Spinal cord (tissue), 10 donors: ENCODE measurements around the gene KLHDC4. TPM values are rescaled to one million over a fixed set of nuclear protein-coding genes. Genes with fewer than 3 reads are reported as not detected.
"Not testable (repeated sequence)": the region's sequence is repeated elsewhere in the genome, so short reads cannot be mapped to it uniquely, and the experiment has no call there.

ENCODE experiments used
- DNase-seq, 6 donors: peaks; one replicate each; pipeline versions ENCODE4 v3.0.0 to v3.0.0-alpha.2; 2013 to 2015; ENCODE audit warnings: low spot score in 6 of 6, low read depth in 4 of 6
- H3K27ac ChIP-seq: one replicate; pipeline ENCODE4 v1.5.1; 2013; ENCODE audit warnings: low read depth, low read length, control low read depth
- H3K27me3 ChIP-seq: one replicate; pipeline ENCODE4 v1.6.1; 2013; ENCODE audit warnings: low read length; ENCODE audit not compliant: control insufficient read depth, insufficient read depth
- H3K36me3 ChIP-seq: one replicate; pipeline ENCODE4 v1.6.1; 2013; ENCODE audit warnings: low read length; ENCODE audit not compliant: control insufficient read depth, insufficient read depth
- H3K4me1 ChIP-seq: one replicate; pipeline ENCODE4 v1.6.1; 2013; ENCODE audit warnings: low read length; ENCODE audit not compliant: control insufficient read depth, insufficient read depth
- H3K4me3 ChIP-seq: one replicate; pipeline ENCODE4 v1.5.1; 2013; ENCODE audit warnings: low read depth, low read length, control low read depth
- H3K9me3 ChIP-seq: one replicate; pipeline ENCODE4 v1.6.1; 2013; ENCODE audit warnings: low read length; ENCODE audit not compliant: control insufficient read depth, insufficient read depth
- WGBS: methylation state at CpG from one replicate; pipeline ENCODE4 v1.1.5; 2013; ENCODE audit warnings: missing lambda C conversion rate; ENCODE audit not compliant: insufficient coverage; 5-methylcytosine and 5-hydroxymethylcytosine counted together
- polyA plus RNA-seq, 2 donors: library from polyadenylated mRNA; unstranded; fragments of 120-200 nt; gene quantifications; one replicate each; pipeline ENCODE4 v1.2.1, GENCODE V29; 2013; ENCODE audit not compliant: insufficient read length in 2 of 2
- total RNA-seq, 2 donors: library from RNA; depleted of rRNA in 1 of 2; stranded (reverse); fragments of 120-200 nt in 1 of 2; fragments of >200 nt in 1 of 2; gene quantifications; one replicate each; pipeline versions ENCODE4 v1.2.3 to v1.2.4, GENCODE V29; 2013 to 2014
- donor health status: healthy.

KLHDC4 gene
- total and polyA plus RNA-seq, 4 donors, result 14.1 to 52.3 (median 29.9) TPM

- not testable (repeated sequence) for H3K9me3 ChIP-seq, H3K4me3 ChIP-seq, H3K27me3 ChIP-seq, DNase-seq, H3K27ac ChIP-seq
- peaks cover 17% of the 10 kb centered on the region for H3K36me3 ChIP-seq
- no CpG with 5 or more reads among the region's 4 CpGs for WGBS
- H3K4me1 ChIP-seq, result peaks cover 23% of the 10 kb centered on the region
Observed at GRCh38 chr16:87767456-87767855, 1.7 kb upstream of the KLHDC4 start.

DNA sequence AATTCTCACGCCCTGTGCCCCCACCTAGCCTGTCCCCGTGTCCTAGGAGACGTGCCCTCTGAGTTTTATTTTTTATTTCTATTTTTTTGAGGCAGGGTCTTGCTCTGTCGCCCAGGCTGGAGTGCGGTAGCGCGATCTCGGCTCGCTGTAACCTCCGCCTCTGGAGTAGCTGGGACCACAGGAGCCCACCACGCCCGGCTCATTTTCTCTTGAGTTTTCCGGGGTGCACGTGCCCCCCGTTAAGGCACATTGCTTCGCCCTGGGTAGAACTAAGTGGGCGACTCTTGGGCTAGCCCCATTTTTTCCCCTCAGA is 655 bp upstream of the KLHDC4 start:
- WGBS, result 51% methylated on average over 14 of the region's 17 CpGs
- H3K36me3 ChIP-seq, result peaks cover 27% of the 10 kb centered on the region
- H3K27me3 ChIP-seq, result no peaks in the 10 kb centered on the region
- no peak for DNase-seq
- peaks cover 23% of the 10 kb centered on the region for H3K4me1 ChIP-seq
- H3K27ac ChIP-seq, result no peak overlapping the region
- no peaks in the 10 kb centered on the region for H3K9me3 ChIP-seq
- peak overlapping the region; percentile 96 for H3K4me3 ChIP-seq

DNA sequence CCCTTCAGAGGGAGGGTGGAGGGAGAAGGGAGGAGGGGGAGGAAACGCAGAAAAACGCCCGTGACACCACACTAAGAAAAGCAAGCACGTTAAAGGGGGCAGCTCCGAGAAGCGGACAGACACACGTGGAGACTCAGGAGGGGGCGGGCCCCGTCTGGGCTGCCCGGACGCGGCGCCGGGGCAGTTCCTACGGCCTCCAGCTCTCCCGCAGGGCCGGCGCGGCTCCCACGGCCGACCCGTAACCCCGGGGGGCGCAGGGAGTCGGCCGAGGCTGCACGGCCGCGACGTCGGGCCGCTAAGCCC is 362 bp downstream of the KLHDC4 start:
- peak in 1 of 6 donors; percentile 3 for DNase-seq
- H3K4me3 ChIP-seq, result peak overlapping the region; percentile 96
- no peaks in the 10 kb centered on the region for H3K9me3 ChIP-seq
- peak overlapping the region; percentile 76 for H3K27ac ChIP-seq
- WGBS, result 0% methylated on average over 30 of the region's 32 CpGs
- H3K36me3 ChIP-seq, result peaks cover 37% of the 10 kb centered on the region
- H3K27me3 ChIP-seq, result no peaks in the 10 kb centered on the region
- peaks cover 23% of the 10 kb centered on the region for H3K4me1 ChIP-seq

- peaks cover 40% of the 10 kb centered on the region for H3K36me3 ChIP-seq
- WGBS, result 48% methylated on average over 8 of the region's 14 CpGs
Observed at GRCh38 chr16:87764600-87765472, 950 bp downstream of the KLHDC4 start.

GRCh38 chr16:87762620-87763019 is 3.2 kb downstream of the KLHDC4 start:
- Histone ChIP-seq H3K4me3 (no peak overlapping the region), H3K27me3 (no peaks in the 10 kb centered on the region), H3K36me3 (peaks cover 45% of the 10 kb centered on the region), H3K9me3 (no peaks in the 10 kb centered on the region), H3K27ac (no peak overlapping the region), H3K4me1 (peaks cover 23% of the 10 kb centered on the region)
- 95% methylated on average over 9 of the region's 9 CpGs for WGBS
- no peak for DNase-seq

More at GRCh38 chr16:87764600-87765472, 950 bp downstream of the KLHDC4 start:
- Histone ChIP-seq H3K4me3 (peak overlapping the region; percentile 96), H3K27ac (no peak overlapping the region), H3K4me1 (peaks cover 23% of the 10 kb centered on the region), H3K9me3 (no peaks in the 10 kb centered on the region), H3K27me3 (no peaks in the 10 kb centered on the region)
- no peak for DNase-seq

DNA sequence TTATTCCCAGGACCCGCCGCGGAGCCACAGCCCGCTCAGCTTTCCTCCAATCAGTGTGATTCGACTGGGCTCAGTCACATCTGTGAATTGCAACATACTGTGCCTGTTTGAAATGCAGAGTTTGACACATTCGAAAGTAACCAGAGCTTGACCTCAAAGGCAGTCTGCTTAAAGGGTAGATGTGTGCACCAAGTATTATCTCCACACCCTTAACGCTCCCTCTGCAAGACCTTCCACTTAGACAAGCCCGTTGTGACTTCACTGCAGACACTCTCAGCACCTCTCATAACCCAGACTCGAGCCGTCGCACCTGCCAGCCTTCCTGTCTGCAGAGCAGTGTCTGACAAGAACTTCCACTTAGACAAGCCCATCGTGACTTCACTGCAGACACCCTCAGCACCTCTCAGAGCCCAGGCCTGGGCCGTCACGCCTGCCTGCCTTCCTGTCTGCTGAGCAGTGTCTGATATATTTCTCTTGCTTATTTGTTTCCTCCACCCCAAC is 3.7 kb downstream of the KLHDC4 start:
- no peaks in the 10 kb centered on the region for H3K27me3 ChIP-seq
- no peak overlapping the region for H3K27ac ChIP-seq
- no peak for DNase-seq
- 93% methylated on average over 13 of the region's 14 CpGs for WGBS
- H3K9me3 ChIP-seq, result no peaks in the 10 kb centered on the region
- H3K4me1 ChIP-seq, result peaks cover 23% of the 10 kb centered on the region
- no peak overlapping the region for H3K4me3 ChIP-seq
- H3K36me3 ChIP-seq, result peaks cover 47% of the 10 kb centered on the region

GRCh38 chr16:87761060-87761459 is 4.7 kb downstream of the KLHDC4 start:
- Histone ChIP-seq H3K4me1 (peaks cover 14% of the 10 kb centered on the region), H3K4me3 (no peak overlapping the region), H3K27ac (no peak overlapping the region), H3K36me3 (peaks cover 58% of the 10 kb centered on the region), H3K27me3 (no peaks in the 10 kb centered on the region), H3K9me3 (no peaks in the 10 kb centered on the region)
- DNase-seq, result no peak
- whole genome bisulfite sequencing, result 96% methylated on average over 4 of the region's 8 CpGs

DNA sequence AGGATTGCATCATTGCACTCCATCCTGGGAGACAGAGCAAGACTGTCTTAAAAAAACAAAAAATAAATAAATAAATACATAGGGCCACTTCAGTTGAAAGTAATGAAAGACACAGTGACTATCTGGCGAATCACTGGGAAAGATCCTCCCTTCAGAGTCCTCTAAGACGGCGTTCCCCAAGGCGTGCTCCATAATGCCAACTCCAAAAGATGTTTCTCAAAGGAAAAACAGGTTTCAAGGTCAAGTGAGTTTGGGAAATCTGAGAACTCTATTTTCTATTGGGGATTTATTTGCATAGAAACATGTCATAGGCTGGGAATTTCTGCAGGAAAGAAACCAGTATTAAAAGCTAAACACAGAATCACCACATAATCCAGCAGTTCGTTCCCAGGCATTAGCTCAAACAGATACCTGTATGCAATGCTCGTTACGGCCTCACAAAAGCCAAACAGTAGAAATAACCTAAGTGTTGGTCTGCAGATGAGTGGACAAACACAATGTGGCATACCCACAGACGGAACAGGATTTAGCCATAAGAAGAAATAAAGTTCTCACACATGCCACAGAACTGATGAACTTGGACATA is 7.9 kb downstream of the KLHDC4 start:
- Histone ChIP-seq H3K4me1 (no peaks in the 10 kb centered on the region), H3K9me3 (no peaks in the 10 kb centered on the region), H3K27me3 (no peaks in the 10 kb centered on the region), H3K27ac (no peak overlapping the region), H3K36me3 (peaks cover 76% of the 10 kb centered on the region), H3K4me3 (no peak overlapping the region)
- 100% methylated on average over 3 of the region's 8 CpGs for WGBS
- DNase-seq, result no peak

GRCh38 chr16:87754535-87754934 is 11.3 kb downstream of the KLHDC4 start:
- no peak overlapping the region for H3K4me3 ChIP-seq
- WGBS, result 94% methylated on average over 7 of the region's 11 CpGs
- no peaks in the 10 kb centered on the region for H3K9me3 ChIP-seq
- no peaks in the 10 kb centered on the region for H3K27me3 ChIP-seq
- H3K36me3 ChIP-seq, result peaks cover 75% of the 10 kb centered on the region
- H3K27ac ChIP-seq, result no peak overlapping the region
- no peak for DNase-seq
- no peaks in the 10 kb centered on the region for H3K4me1 ChIP-seq
